Neural crest cell (in vitro differentiated cells): ENCODE results near the gene FOXJ3. TPM values are rescaled to one million over a fixed set of nuclear protein-coding genes. Genes with fewer than 3 reads are reported as not detected.

Source experiments
- DNase-seq: peaks from one replicate; pipeline ENCODE4 v3.0.0; 2021; ENCODE audit warnings: low read depth, mixed read lengths, low spot score
- H3K27ac Mint-ChIP-seq: one replicate; pipeline ENCODE4 v1.8.0; 2021; ENCODE audit warnings: mild to moderate bottlenecking, mixed read lengths; ENCODE audit not compliant: unreplicated experiment
- H3K27me3 Mint-ChIP-seq: 2 replicates; pipeline ENCODE4 v1.8.0; 2021; ENCODE audit warnings: low read depth, mild to moderate bottlenecking, mixed read lengths
- H3K36me3 Mint-ChIP-seq: 2 replicates; pipeline ENCODE4 v1.8.0; 2021; ENCODE audit warnings: low read depth, mild to moderate bottlenecking, mixed read lengths
- H3K4me1 Mint-ChIP-seq: 2 replicates; pipeline ENCODE4 v1.8.0; 2021; ENCODE audit warnings: mixed read lengths
- H3K4me3 Mint-ChIP-seq: one replicate; pipeline ENCODE4 v1.8.0; 2021; ENCODE audit warnings: mild to moderate bottlenecking, mixed read lengths
- H3K9me3 Mint-ChIP-seq: 2 replicates; pipeline ENCODE4 v1.8.0; 2021; ENCODE audit warnings: mixed read lengths
- total RNA-seq: library from RNA; stranded (reverse); gene quantifications from 2 replicates; pipeline ENCODE4 v1.2.1, GENCODE V29; 2021
- TF ChIP-seq, protein P1 (sequence below): fragments of 200-600 bp; sonication (generic); conservative IDR thresholded peaks from 2 replicates; pipeline ENCODE4 v1.5.0; 2021; ENCODE audit warnings: antibody characterized with exemption, mild to moderate bottlenecking

The FOXJ3 gene
- total RNA-seq, 1 donor from 2014 or later, result 40.2 TPM

DNA sequence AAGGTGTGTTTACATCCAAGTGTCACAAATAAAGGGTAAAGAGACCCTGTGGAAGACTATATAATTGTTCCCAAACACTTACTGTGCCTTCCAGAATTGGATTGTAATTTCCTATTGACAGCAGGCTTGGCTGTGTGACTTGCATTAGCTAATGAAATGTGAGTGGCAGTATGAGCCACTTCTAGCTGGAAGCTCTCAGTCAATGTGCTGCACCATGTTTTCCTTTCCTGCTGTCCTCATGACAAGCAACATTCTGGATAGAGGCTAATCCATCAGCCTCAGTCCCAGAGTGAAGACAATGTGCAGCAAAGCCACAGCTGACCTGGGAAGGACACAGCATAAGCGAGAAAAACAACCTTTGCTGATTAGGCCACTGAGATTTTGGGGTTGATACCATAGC, 5.9 kb upstream of the FOXJ3 start:
- no peaks in the 10 kb centered on the region for H3K36me3 Mint-ChIP-seq
- no peak overlapping the region for H3K27ac Mint-ChIP-seq
- TF ChIP-seq, protein P1, sequence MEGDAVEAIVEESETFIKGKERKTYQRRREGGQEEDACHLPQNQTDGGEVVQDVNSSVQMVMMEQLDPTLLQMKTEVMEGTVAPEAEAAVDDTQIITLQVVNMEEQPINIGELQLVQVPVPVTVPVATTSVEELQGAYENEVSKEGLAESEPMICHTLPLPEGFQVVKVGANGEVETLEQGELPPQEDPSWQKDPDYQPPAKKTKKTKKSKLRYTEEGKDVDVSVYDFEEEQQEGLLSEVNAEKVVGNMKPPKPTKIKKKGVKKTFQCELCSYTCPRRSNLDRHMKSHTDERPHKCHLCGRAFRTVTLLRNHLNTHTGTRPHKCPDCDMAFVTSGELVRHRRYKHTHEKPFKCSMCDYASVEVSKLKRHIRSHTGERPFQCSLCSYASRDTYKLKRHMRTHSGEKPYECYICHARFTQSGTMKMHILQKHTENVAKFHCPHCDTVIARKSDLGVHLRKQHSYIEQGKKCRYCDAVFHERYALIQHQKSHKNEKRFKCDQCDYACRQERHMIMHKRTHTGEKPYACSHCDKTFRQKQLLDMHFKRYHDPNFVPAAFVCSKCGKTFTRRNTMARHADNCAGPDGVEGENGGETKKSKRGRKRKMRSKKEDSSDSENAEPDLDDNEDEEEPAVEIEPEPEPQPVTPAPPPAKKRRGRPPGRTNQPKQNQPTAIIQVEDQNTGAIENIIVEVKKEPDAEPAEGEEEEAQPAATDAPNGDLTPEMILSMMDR, result no peak
- H3K9me3 Mint-ChIP-seq, result no peaks in the 10 kb centered on the region
- H3K4me3 Mint-ChIP-seq, result no peak overlapping the region
- DNase-seq, result no peak
- peaks cover 24% of the 10 kb centered on the region for H3K27me3 Mint-ChIP-seq
- H3K4me1 Mint-ChIP-seq, result peaks cover 4% of the 10 kb centered on the region

DNA sequence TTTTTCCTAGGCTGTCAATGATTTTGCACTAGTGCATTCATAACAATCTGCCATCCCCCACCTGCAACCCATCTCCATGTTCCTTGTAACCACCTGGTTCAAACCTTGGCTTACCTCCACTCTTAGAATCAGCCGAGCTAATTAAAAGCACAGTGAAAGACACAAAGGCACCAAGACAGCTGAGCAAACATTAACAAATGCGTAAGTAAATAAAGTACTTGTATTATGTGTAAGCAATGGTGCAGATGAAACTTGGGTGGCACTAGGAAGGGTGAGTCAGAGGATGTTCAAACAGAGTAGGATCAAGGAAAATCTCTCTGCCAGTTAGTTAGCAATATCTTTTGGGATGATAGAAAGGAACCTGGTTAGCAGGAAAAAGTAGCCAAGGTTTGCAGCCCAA, 5.1 kb upstream of the FOXJ3 start:
- Mint-ChIP-seq H3K4me1 (peaks cover 7% of the 10 kb centered on the region), H3K9me3 (no peaks in the 10 kb centered on the region), H3K27ac (no peak overlapping the region), H3K36me3 (no peaks in the 10 kb centered on the region), H3K4me3 (no peak overlapping the region), H3K27me3 (peaks cover 21% of the 10 kb centered on the region)
- TF ChIP-seq, protein P1, result no peak
- DNase-seq, result no peak

DNA sequence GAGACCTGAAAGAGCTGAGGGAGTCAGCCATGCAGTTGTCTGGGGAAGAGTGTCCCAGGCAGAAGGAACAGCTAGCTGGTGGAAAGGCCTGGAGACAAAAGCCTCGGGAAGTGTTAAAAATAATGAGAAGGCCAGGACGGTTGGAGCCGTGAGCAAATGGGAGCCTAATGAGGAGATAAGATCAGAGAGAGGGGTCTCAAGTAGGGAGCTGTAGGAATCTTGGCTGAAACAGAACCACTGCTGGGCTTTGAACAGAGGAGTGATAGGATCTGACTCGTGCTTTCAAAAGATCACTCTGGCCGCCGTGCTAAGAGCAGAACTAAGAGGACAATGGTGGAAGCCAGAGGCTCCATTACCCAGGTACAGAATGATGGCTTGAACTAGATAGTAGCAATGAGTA, 1.9 kb upstream of the FOXJ3 start:
- DNase-seq, result no peak
- Mint-ChIP-seq H3K4me1 (peaks cover 30% of the 10 kb centered on the region), H3K4me3 (peak overlapping the region; percentile 42), H3K27me3 (peaks cover 8% of the 10 kb centered on the region), H3K36me3 (no peaks in the 10 kb centered on the region), H3K9me3 (no peaks in the 10 kb centered on the region), H3K27ac (no peak overlapping the region)
- TF ChIP-seq, protein P1, result no peak

DNA sequence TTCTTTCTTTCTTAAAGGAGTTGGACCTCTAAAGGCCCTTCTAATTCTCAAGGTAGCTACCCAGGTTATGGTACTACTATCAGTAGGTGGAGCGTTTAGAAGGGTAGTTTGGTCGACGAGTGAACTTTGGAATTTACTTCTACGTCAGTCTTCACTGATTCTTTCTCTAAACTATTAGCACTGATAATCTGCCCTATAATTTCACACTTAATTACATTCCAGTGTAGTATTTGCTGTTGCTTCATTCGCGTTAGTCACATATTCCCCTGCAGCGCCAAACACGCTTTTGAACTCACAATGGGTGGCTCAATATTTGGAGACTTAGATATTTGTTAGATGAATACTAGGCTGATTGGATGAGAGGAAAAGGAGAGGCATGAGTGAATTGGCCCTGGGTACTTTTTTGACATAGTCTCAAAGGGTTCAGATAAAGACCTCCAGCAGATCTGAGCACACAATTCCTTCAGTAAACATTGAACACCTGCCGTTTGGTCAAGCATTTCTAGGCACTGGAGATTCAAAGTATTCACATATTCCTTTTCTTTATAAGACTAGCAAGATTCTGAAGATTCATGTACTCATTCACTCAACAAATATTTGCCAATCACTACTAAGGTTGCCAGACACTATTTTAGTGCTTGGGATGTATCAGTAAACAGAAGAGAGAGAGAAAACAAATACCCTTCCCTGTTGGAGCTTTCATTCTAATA, 929 bp upstream of the FOXJ3 start:
- DNase-seq, result no peak
- peak overlapping the region; percentile 90 for H3K4me3 Mint-ChIP-seq
- peaks cover 32% of the 10 kb centered on the region for H3K4me1 Mint-ChIP-seq
- no peaks in the 10 kb centered on the region for H3K9me3 Mint-ChIP-seq
- H3K27me3 Mint-ChIP-seq, result peaks cover 8% of the 10 kb centered on the region
- H3K36me3 Mint-ChIP-seq, result no peaks in the 10 kb centered on the region
- no peak overlapping the region for H3K27ac Mint-ChIP-seq
- TF ChIP-seq, protein P1, result no peak

DNA sequence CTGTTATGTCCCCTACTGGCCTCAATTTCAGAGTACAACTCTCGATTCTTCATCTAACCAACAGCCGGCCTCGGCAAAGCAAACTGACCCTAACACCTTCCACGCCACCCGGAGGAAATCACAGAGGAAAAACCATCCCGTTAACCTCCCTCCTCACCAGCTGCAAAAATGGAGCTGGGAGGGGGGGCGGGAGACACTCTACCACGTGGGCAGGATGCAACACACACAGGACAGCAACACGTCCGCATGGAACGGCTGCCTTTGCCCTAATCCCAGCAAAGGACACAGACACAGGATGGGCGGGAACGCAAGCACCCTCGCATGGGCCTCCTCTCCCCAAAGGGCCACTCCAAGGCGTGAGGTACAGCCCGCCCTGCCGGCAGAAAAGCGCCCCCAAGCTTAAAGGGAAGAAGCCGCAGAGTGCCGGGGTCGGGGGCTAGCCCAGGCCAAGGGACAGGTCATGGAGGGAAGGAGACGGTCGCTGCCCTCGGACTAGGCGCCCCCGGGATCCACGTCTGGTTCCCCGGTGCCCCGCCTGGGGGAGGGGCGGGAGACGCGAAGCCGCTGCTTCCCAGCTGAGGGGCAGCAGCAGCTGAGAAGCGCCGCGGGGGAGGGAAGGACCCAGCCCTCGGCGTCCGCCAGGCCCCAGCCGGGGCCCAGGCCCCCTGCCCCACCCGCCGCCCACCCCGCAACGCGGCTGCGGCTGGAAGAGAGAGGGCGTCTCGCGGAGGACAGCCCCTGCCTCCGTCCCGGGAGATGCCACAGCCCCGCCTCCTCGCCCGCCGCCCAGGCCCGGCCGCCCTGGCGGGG, 590 bp downstream of the FOXJ3 start:
- Mint-ChIP-seq H3K27me3 (peaks cover under 1% of the 10 kb centered on the region), H3K36me3 (no peaks in the 10 kb centered on the region), H3K9me3 (no peaks in the 10 kb centered on the region), H3K4me1 (peaks cover 43% of the 10 kb centered on the region), H3K4me3 (peak overlapping the region; percentile 91), H3K27ac (peak overlapping the region; percentile 90)
- peak; percentile 48 for DNase-seq
- TF ChIP-seq, protein P1, result no peak
